ENCODE measurements around the gene PDLIM4.

DNA sequence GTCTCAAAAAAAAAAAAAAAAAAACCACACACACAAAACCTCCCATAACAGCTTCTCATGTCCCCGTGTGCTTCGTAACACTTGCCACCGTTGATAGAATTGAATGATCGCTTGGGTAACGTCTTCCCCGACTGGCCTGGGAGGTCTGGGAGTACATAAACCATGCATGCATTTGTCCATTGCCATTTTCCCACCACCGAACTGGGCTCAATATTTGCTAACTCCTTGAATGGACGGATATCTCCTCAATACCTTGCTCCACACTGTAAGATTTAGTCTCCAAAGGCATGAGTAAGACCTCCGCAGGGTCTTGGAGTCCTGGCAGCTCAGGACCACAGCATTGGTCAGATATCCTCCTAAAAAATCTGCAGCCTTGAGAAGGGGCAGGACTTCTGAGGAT is 26.6 kb upstream of the PDLIM4 start:
- TF ChIP-seq CTCF (conservative IDR thresholded peaks at IDR 0.05) (no peak), EZH2 (IDR thresholded peaks at IDR 0.05; ENCODE audit: low read depth) (no peak)
